GM18505 (cell line): ENCODE measurements around the gene GALNT17.

Experiments
- ATAC-seq: cut with Tn5 transposase; IDR thresholded peaks from one replicate; pipeline ENCODE4 v1.9.1; 2021; ENCODE audit not compliant: unreplicated experiment
- POLR2A ChIP-seq: IDR thresholded peaks from 4 replicates; pipeline ENCODE4 v1.6.1; 2011; ENCODE audit warnings: borderline replicate concordance; ENCODE audit not compliant: insufficient read depth, insufficient read length; ENCODE audit errors: extremely low read depth

The GALNT17 gene

GRCh38 chr7:71135663-71136062, 3.7 kb downstream of the GALNT17 start:
- no peak for TF ChIP-seq POLR2A

GRCh38 chr7:71137479-71137878, 5.5 kb downstream of the GALNT17 start:
- no peak for TF ChIP-seq POLR2A
- no peak for ATAC-seq

More at GRCh38 chr7:71135663-71136062, 3.7 kb downstream of the GALNT17 start:
- no peak for ATAC-seq

GRCh38 chr7:71140264-71140663, 8.3 kb downstream of the GALNT17 start:
- no peak for TF ChIP-seq POLR2A
- no peak for ATAC-seq

- TF ChIP-seq POLR2A, result no peak
- no peak for ATAC-seq
These were observed 13.0 kb downstream of the GALNT17 start for GRCh38 chr7:71144963-71145362.

- TF ChIP-seq POLR2A, result no peak
- ATAC-seq, result no peak
These were observed 14.3 kb downstream of the GALNT17 start for GRCh38 chr7:71145906-71146901.

GRCh38 chr7:71148098-71148497, 16.2 kb downstream of the GALNT17 start:
- no peak for ATAC-seq

GRCh38 chr7:71155236-71155635, 23.3 kb downstream of the GALNT17 start:
- TF ChIP-seq POLR2A, result no peak
- ATAC-seq, result no peak

More at GRCh38 chr7:71148098-71148497, 16.2 kb downstream of the GALNT17 start:
- TF ChIP-seq POLR2A, result no peak

GRCh38 chr7:71157757-71158156, 25.8 kb downstream of the GALNT17 start:
- ATAC-seq, result no peak

GRCh38 chr7:71165708-71166107, 33.8 kb downstream of the GALNT17 start:
- no peak for ATAC-seq

More at GRCh38 chr7:71157757-71158156, 25.8 kb downstream of the GALNT17 start:
- TF ChIP-seq POLR2A, result no peak

GRCh38 chr7:71171476-71171875, 39.5 kb downstream of the GALNT17 start:
- no peak for ATAC-seq
- no peak for TF ChIP-seq POLR2A

More at GRCh38 chr7:71165708-71166107, 33.8 kb downstream of the GALNT17 start:
- no peak for TF ChIP-seq POLR2A

- no peak for ATAC-seq
- TF ChIP-seq POLR2A, result no peak
These were observed 42.0 kb downstream of the GALNT17 start for GRCh38 chr7:71173955-71174354.

- no peak for TF ChIP-seq POLR2A
- no peak for ATAC-seq
These were observed 50.5 kb downstream of the GALNT17 start for GRCh38 chr7:71182438-71182935.

GRCh38 chr7:71184136-71184535, 52.2 kb downstream of the GALNT17 start:
- TF ChIP-seq POLR2A, result no peak
- ATAC-seq, result no peak

GRCh38 chr7:71184609-71185008, 52.7 kb downstream of the GALNT17 start:
- no peak for ATAC-seq
- TF ChIP-seq POLR2A, result no peak
